GM23338 (cell line): ENCODE data around the gene OLIG1. TPM values are rescaled to one million over a fixed set of nuclear protein-coding genes. Genes with fewer than 3 reads are reported as not detected.

Experiments
- ATAC-seq: fragments of 200-7000 bp; cut with Tn5 transposase; 3 replicates; pipeline ENCODE4 v1.9.1; 2020
- DNase-seq: peaks from one replicate; pipeline ENCODE4 v3.0.0-alpha.2; 2015; ENCODE audit warnings: low spot score
- H2AFZ ChIP-seq: fragments of 200-600 bp; sonication (generic); 2 replicates; pipeline ENCODE4 v1.8.0; 2016; ENCODE audit warnings: antibody characterized with exemption, mild to moderate bottlenecking, moderate library complexity
- H3F3A ChIP-seq: fragments of 200-600 bp; sonication (generic); replicated peaks from 2 replicates; pipeline ENCODE4 v1.8.0; 2017; ENCODE audit warnings: antibody characterized with exemption, mixed run types, low read depth
- H3K27ac ChIP-seq: fragments of 200-600 bp; sonication (generic); 2 replicates; pipeline ENCODE4 v1.6.1; 2016; ENCODE audit warnings: low read depth
- H3K27me3 ChIP-seq: fragments of 200-600 bp; sonication (generic); 2 replicates; pipeline ENCODE4 v1.8.0; 2016; ENCODE audit warnings: mild to moderate bottlenecking, mixed run types, moderate library complexity; ENCODE audit not compliant: insufficient read depth
- H3K36me3 ChIP-seq: fragments of 200-600 bp; sonication (generic); 2 replicates; pipeline ENCODE4 v1.8.0; 2016; ENCODE audit warnings: mild to moderate bottlenecking; ENCODE audit not compliant: insufficient read depth
- H3K4me1 ChIP-seq: fragments of 200-600 bp; sonication (generic); 2 replicates; pipeline ENCODE4 v1.8.0; 2016; ENCODE audit warnings: mild to moderate bottlenecking, moderate library complexity; ENCODE audit not compliant: insufficient read depth
- H3K4me2 ChIP-seq: fragments of 200-600 bp; sonication (generic); 2 replicates; pipeline ENCODE4 v1.7.1; 2017; ENCODE audit warnings: mixed run types
- H3K4me3 ChIP-seq: fragments of 200-600 bp; sonication (generic); 2 replicates; pipeline ENCODE4 v1.6.1; 2016; ENCODE audit warnings: mixed run types
- H3K79me2 ChIP-seq: fragments of 200-600 bp; sonication (generic); replicated peaks from 2 replicates; pipeline ENCODE4 v1.8.0; 2017; ENCODE audit warnings: mild to moderate bottlenecking; ENCODE audit not compliant: insufficient read depth
- H3K9me2 ChIP-seq: fragments of 200-600 bp; sonication (generic); 2 replicates; pipeline ENCODE4 v1.8.0; 2017; ENCODE audit not compliant: insufficient read depth
- H4K20me1 ChIP-seq: fragments of 200-600 bp; sonication (generic); replicated peaks from 2 replicates; pipeline ENCODE4 v1.8.0; 2017; ENCODE audit warnings: mild to moderate bottlenecking; ENCODE audit not compliant: insufficient read depth
- H3K27ac Mint-ChIP-seq: 2 replicates; pipeline ENCODE4 v1.8.0; 2020; ENCODE audit warnings: inconsistent platforms, mild to moderate bottlenecking, moderate library complexity, mixed read lengths
- H3K27me3 Mint-ChIP-seq: 3 replicates; pipeline ENCODE4 v1.8.0; 2022; ENCODE audit warnings: low read depth, mild to moderate bottlenecking, moderate library complexity, mixed read lengths, inconsistent platforms; ENCODE audit not compliant: insufficient read depth, poor library complexity
- H3K36me3 Mint-ChIP-seq: 3 replicates; pipeline ENCODE4 v1.8.0; 2021; ENCODE audit warnings: low read depth, mild to moderate bottlenecking, inconsistent platforms, moderate library complexity, mixed read lengths
- H3K4me1 Mint-ChIP-seq: 3 replicates; pipeline ENCODE4 v1.8.0; 2020; ENCODE audit warnings: mild to moderate bottlenecking, inconsistent platforms, mixed read lengths
- H3K4me3 Mint-ChIP-seq: 3 replicates; pipeline ENCODE4 v1.8.0; 2021; ENCODE audit warnings: moderate library complexity, mild to moderate bottlenecking, inconsistent platforms, mixed read lengths
- H3K9me3 Mint-ChIP-seq: 3 replicates; pipeline ENCODE4 v1.8.0; 2020; ENCODE audit warnings: moderate library complexity, mild to moderate bottlenecking, inconsistent platforms, mixed read lengths
- CREB1 ChIP-seq: fragments of 250-450 bp; sonication (Bioruptor Pico); IDR thresholded peaks from 2 replicates; pipeline ENCODE4 v1.5.0; 2020; ENCODE audit warnings: low read depth, mild to moderate bottlenecking, moderate library complexity
- EZH2 ChIP-seq: fragments of 200-600 bp; sonication (generic); IDR thresholded peaks from one replicate; pipeline ENCODE4 v1.8.0; 2017; ENCODE audit warnings: antibody characterized with exemption, mild to moderate bottlenecking, low read depth; ENCODE audit not compliant: unreplicated experiment
- EZH2phosphoT487 ChIP-seq: fragments of 200-600 bp; sonication (generic); IDR thresholded peaks from one replicate; pipeline ENCODE4 v1.8.1; 2018; ENCODE audit warnings: antibody characterized with exemption; ENCODE audit not compliant: unreplicated experiment
- NANOG ChIP-seq: IDR thresholded peaks from 2 replicates; pipeline ENCODE4 v1.6.1; 2016; ENCODE audit warnings: antibody characterized with exemption, borderline replicate concordance
- ZNF331 ChIP-seq: fragments of 250-450 bp; sonication (Bioruptor Pico); IDR thresholded peaks from 2 replicates; pipeline ENCODE4 v1.5.0; 2020; ENCODE audit warnings: low read depth, mild to moderate bottlenecking, moderate library complexity
- polyA plus RNA-seq: library from polyadenylated mRNA; unstranded; fragments of >200 nt; fragmentation: Nextera tagmentation; extraction: Ambion mirVana; gene quantifications from 2 replicates; pipeline ENCODE4 v1.2.1, GENCODE V29; 2016
- total RNA-seq: library from RNA; depleted of rRNA; stranded (reverse); fragments of >200 nt; shearing (Covaris generic); gene quantifications from 2 replicates; pipeline ENCODE4 v1.2.3, GENCODE V29; 2014
- TF ChIP-seq, protein P1 (sequence below), 2 experiments: fragments of 200-600 bp in 1 of 2; sonication (generic) in 1 of 2; conservative IDR thresholded peaks; 2 replicates each; pipeline versions ENCODE4 v1.5.1 to v1.6.1; 2016 to 2017; ENCODE audit warnings: antibody characterized with exemption in 2 of 2, low read depth in 2 of 2, mild to moderate bottlenecking in 2 of 2, moderate library complexity in 1 of 2
- TF ChIP-seq, protein P2 (sequence below): fragments of 250-450 bp; sonication (Bioruptor Pico); IDR thresholded peaks from 2 replicates; pipeline ENCODE4 v1.5.0; 2020; ENCODE audit warnings: mild to moderate bottlenecking, moderate library complexity

The OLIG1 gene
- total and polyA plus RNA-seq, 2 experiments from 2014 or later = 0.14 to 0.81 TPM

DNA sequence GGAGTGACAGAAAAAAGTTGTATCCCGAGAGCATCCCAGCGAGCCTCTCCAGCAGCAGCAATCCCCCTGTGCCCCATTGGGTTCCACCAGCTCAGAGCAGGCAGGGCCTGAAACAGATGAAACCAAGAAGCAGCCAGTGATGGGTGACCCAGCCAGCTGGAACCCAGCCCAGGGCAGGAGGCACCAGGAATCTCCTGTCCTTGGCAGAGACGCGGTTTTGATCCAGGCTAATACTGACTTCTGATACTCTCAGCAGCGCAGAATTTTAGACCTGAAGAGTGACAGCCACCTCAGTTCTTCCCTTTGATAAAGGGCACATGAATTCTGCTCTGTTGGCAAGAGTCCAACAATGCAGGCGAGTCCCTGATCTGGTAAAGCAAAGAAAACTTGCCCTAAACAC lies 11.4 kb upstream of the OLIG1 start:
- Mint-ChIP-seq H3K4me3 (no peak overlapping the region), H3K9me3 (no peaks in the 10 kb centered on the region), H3K27ac (no peak overlapping the region), H3K4me1 (no peaks in the 10 kb centered on the region; the same call in 1 of the 3 replicates), H3K36me3 (no peaks in the 10 kb centered on the region), H3K27me3 (peaks cover 18% of the 10 kb centered on the region)
- TF ChIP-seq, protein P1, sequence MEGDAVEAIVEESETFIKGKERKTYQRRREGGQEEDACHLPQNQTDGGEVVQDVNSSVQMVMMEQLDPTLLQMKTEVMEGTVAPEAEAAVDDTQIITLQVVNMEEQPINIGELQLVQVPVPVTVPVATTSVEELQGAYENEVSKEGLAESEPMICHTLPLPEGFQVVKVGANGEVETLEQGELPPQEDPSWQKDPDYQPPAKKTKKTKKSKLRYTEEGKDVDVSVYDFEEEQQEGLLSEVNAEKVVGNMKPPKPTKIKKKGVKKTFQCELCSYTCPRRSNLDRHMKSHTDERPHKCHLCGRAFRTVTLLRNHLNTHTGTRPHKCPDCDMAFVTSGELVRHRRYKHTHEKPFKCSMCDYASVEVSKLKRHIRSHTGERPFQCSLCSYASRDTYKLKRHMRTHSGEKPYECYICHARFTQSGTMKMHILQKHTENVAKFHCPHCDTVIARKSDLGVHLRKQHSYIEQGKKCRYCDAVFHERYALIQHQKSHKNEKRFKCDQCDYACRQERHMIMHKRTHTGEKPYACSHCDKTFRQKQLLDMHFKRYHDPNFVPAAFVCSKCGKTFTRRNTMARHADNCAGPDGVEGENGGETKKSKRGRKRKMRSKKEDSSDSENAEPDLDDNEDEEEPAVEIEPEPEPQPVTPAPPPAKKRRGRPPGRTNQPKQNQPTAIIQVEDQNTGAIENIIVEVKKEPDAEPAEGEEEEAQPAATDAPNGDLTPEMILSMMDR (conservative IDR thresholded peaks at IDR 0.05; ENCODE audit: low read depth in 2 of 2) = no peak
- TF ChIP-seq, protein P2, sequence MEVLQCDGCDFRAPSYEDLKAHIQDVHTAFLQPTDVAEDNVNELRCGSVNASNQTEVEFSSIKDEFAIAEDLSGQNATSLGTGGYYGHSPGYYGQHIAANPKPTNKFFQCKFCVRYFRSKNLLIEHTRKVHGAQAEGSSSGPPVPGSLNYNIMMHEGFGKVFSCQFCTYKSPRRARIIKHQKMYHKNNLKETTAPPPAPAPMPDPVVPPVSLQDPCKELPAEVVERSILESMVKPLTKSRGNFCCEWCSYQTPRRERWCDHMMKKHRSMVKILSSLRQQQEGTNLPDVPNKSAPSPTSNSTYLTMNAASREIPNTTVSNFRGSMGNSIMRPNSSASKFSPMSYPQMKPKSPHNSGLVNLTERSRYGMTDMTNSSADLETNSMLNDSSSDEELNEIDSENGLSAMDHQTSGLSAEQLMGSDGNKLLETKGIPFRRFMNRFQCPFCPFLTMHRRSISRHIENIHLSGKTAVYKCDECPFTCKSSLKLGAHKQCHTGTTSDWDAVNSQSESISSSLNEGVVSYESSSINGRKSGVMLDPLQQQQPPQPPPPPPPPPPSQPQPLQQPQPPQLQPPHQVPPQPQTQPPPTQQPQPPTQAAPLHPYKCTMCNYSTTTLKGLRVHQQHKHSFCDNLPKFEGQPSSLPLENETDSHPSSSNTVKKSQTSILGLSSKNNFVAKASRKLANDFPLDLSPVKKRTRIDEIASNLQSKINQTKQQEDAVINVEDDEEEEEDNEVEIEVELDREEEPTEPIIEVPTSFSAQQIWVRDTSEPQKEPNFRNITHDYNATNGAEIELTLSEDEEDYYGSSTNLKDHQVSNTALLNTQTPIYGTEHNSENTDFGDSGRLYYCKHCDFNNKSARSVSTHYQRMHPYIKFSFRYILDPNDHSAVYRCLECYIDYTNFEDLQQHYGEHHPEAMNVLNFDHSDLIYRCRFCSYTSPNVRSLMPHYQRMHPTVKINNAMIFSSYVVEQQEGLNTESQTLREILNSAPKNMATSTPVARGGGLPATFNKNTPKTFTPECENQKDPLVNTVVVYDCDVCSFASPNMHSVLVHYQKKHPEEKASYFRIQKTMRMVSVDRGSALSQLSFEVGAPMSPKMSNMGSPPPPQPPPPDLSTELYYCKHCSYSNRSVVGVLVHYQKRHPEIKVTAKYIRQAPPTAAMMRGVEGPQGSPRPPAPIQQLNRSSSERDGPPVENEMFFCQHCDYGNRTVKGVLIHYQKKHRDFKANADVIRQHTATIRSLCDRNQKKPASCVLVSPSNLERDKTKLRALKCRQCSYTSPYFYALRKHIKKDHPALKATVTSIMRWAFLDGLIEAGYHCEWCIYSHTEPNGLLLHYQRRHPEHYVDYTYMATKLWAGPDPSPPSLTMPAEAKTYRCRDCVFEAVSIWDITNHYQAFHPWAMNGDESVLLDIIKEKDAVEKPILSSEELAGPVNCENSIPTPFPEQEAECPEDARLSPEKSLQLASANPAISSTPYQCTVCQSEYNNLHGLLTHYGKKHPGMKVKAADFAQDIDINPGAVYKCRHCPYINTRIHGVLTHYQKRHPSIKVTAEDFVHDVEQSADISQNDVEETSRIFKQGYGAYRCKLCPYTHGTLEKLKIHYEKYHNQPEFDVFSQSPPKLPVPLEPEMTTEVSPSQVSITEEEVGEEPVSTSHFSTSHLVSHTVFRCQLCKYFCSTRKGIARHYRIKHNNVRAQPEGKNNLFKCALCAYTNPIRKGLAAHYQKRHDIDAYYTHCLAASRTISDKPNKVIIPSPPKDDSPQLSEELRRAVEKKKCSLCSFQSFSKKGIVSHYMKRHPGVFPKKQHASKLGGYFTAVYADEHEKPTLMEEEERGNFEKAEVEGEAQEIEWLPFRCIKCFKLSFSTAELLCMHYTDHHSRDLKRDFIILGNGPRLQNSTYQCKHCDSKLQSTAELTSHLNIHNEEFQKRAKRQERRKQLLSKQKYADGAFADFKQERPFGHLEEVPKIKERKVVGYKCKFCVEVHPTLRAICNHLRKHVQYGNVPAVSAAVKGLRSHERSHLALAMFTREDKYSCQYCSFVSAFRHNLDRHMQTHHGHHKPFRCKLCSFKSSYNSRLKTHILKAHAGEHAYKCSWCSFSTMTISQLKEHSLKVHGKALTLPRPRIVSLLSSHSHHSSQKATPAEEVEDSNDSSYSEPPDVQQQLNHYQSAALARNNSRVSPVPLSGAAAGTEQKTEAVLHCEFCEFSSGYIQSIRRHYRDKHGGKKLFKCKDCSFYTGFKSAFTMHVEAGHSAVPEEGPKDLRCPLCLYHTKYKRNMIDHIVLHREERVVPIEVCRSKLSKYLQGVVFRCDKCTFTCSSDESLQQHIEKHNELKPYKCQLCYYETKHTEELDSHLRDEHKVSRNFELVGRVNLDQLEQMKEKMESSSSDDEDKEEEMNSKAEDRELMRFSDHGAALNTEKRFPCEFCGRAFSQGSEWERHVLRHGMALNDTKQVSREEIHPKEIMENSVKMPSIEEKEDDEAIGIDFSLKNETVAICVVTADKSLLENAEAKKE (CRISPR knock-in tag) = no peak
- TF ChIP-seq EZH2phosphoT487 (no peak), NANOG (no peak), EZH2 (no peak), CREB1 (CRISPR knock-in tag) (no peak), ZNF331 (CRISPR knock-in tag) (no peak)
- Histone ChIP-seq H3K79me2 (no peaks in the 10 kb centered on the region), H3K36me3 (no peaks in the 10 kb centered on the region), H2AFZ (no peak overlapping the region), H3K4me3 (no peak overlapping the region), H3K27ac (no peak overlapping the region), H3K4me1 (no peaks in the 10 kb centered on the region), H3K27me3 (peaks cover 4% of the 10 kb centered on the region; the same call in 1 of the 2 replicates), H4K20me1 (no peaks in the 10 kb centered on the region), H3K9me2 (no peaks in the 10 kb centered on the region), H3F3A (no peaks in the 10 kb centered on the region), H3K4me2 (no peak overlapping the region)
- DNase-seq (no peak), ATAC-seq (no peak)
